ENCODE data around the gene VPS51.
A peak's percentile ranks its signal among the peaks of the same experiment; 100 is the strongest.

Gene VPS51

GRCh38 chr11:65112546-65113360 is 16.7 kb downstream of the VPS51 start:
- Histone ChIP-seq H3K27me3 (ENCODE audit: control insufficient read depth in 2 of 2, insufficient read depth in 2 of 2, low read length in 2 of 2) (no peaks in the 10 kb centered on the region), H3K27ac (ENCODE audit: low read depth in 2 of 2, low read length in 2 of 2) (peak overlapping the region in 1 of 2 donors; percentile 61), H3K9ac (ENCODE audit: low read depth in 1 of 2, low read length in 2 of 2) (peak overlapping the region; percentile 65 to 74), H3K4me1 (ENCODE audit: control insufficient read depth in 2 of 2, insufficient read depth in 2 of 2, low read length in 2 of 2) (peaks cover 38 to 39% of the 10 kb centered on the region in 2 donors), H3K36me3 (ENCODE audit: control insufficient read depth in 2 of 2, insufficient read depth in 2 of 2, low read length in 2 of 2) (peaks cover 16 to 19% of the 10 kb centered on the region in 2 donors), H3K9me3 (ENCODE audit: control insufficient read depth in 2 of 2, low read length in 2 of 2) (no peaks in the 10 kb centered on the region), H3K4me3 (ENCODE audit: low read length in 2 of 2) (peak overlapping the region; percentile 66)

- no peaks in the 10 kb centered on the region for H3K9me3 ChIP-seq (ENCODE audit: control insufficient read depth in 2 of 2, low read length in 2 of 2)
- peak overlapping the region; percentile 66 for H3K4me3 ChIP-seq (ENCODE audit: low read length in 2 of 2)
- H3K36me3 ChIP-seq (ENCODE audit: control insufficient read depth in 2 of 2, insufficient read depth in 2 of 2, low read length in 2 of 2) = peaks cover 16 to 21% of the 10 kb centered on the region in 2 donors
- H3K4me1 ChIP-seq (ENCODE audit: control insufficient read depth in 2 of 2, insufficient read depth in 2 of 2, low read length in 2 of 2) = peaks cover 38 to 39% of the 10 kb centered on the region in 2 donors
- peak overlapping the region; percentile 65 to 74 for H3K9ac ChIP-seq (ENCODE audit: low read depth in 1 of 2, low read length in 2 of 2)
- H3K27ac ChIP-seq (ENCODE audit: low read depth in 2 of 2, low read length in 2 of 2) = no peak overlapping the region
- H3K27me3 ChIP-seq (ENCODE audit: control insufficient read depth in 2 of 2, insufficient read depth in 2 of 2, low read length in 2 of 2) = no peaks in the 10 kb centered on the region
These were observed 17.3 kb downstream of the VPS51 start for GRCh38 chr11:65113361-65113756.

- no peaks in the 10 kb centered on the region for H3K27me3 ChIP-seq (ENCODE audit: control insufficient read depth in 2 of 2, insufficient read depth in 2 of 2, low read length in 2 of 2)
These were observed 17.8 kb downstream of the VPS51 start for GRCh38 chr11:65113839-65114238.

GRCh38 chr11:65114538-65115171 is 18.6 kb downstream of the VPS51 start:
- Histone ChIP-seq H3K27ac (ENCODE audit: low read depth in 2 of 2, low read length in 2 of 2) (no peak overlapping the region), H3K36me3 (ENCODE audit: control insufficient read depth in 2 of 2, insufficient read depth in 2 of 2, low read length in 2 of 2) (peaks cover 13 to 23% of the 10 kb centered on the region in 2 donors), H3K4me3 (ENCODE audit: low read length in 2 of 2) (no peak overlapping the region), H3K9me3 (ENCODE audit: control insufficient read depth in 2 of 2, low read length in 2 of 2) (no peaks in the 10 kb centered on the region), H3K9ac (ENCODE audit: low read depth in 1 of 2, low read length in 2 of 2) (no peak overlapping the region), H3K27me3 (ENCODE audit: control insufficient read depth in 2 of 2, insufficient read depth in 2 of 2, low read length in 2 of 2) (no peaks in the 10 kb centered on the region), H3K4me1 (ENCODE audit: control insufficient read depth in 2 of 2, insufficient read depth in 2 of 2, low read length in 2 of 2) (peaks cover 38 to 39% of the 10 kb centered on the region in 2 donors)

More at GRCh38 chr11:65113839-65114238, 17.8 kb downstream of the VPS51 start:
- H3K36me3 ChIP-seq (ENCODE audit: control insufficient read depth in 2 of 2, insufficient read depth in 2 of 2, low read length in 2 of 2) = peaks cover 16 to 25% of the 10 kb centered on the region in 2 donors
- peak overlapping the region in 1 of 2 donors; percentile 66 for H3K4me3 ChIP-seq (ENCODE audit: low read length in 2 of 2)
- no peaks in the 10 kb centered on the region for H3K9me3 ChIP-seq (ENCODE audit: control insufficient read depth in 2 of 2, low read length in 2 of 2)
- H3K27ac ChIP-seq (ENCODE audit: low read depth in 2 of 2, low read length in 2 of 2) = no peak overlapping the region
- peaks cover 38 to 39% of the 10 kb centered on the region in 2 donors for H3K4me1 ChIP-seq (ENCODE audit: control insufficient read depth in 2 of 2, insufficient read depth in 2 of 2, low read length in 2 of 2)
- no peak overlapping the region for H3K9ac ChIP-seq (ENCODE audit: low read depth in 1 of 2, low read length in 2 of 2)

GRCh38 chr11:65115361-65116082 is 19.5 kb downstream of the VPS51 start:
- no peaks in the 10 kb centered on the region for H3K9me3 ChIP-seq (ENCODE audit: control insufficient read depth in 2 of 2, low read length in 2 of 2)
- H3K27ac ChIP-seq (ENCODE audit: low read depth in 2 of 2, low read length in 2 of 2) = no peak overlapping the region
- H3K4me3 ChIP-seq (ENCODE audit: low read length in 2 of 2) = no peak overlapping the region
- H3K27me3 ChIP-seq (ENCODE audit: control insufficient read depth in 2 of 2, insufficient read depth in 2 of 2, low read length in 2 of 2) = no peaks in the 10 kb centered on the region
- H3K4me1 ChIP-seq (ENCODE audit: control insufficient read depth in 2 of 2, insufficient read depth in 2 of 2, low read length in 2 of 2) = peaks cover 36% of the 10 kb centered on the region in 2 donors
- peaks cover 17 to 27% of the 10 kb centered on the region in 2 donors for H3K36me3 ChIP-seq (ENCODE audit: control insufficient read depth in 2 of 2, insufficient read depth in 2 of 2, low read length in 2 of 2)
- H3K9ac ChIP-seq (ENCODE audit: low read depth in 1 of 2, low read length in 2 of 2) = no peak overlapping the region

- Histone ChIP-seq H3K27me3 (ENCODE audit: control insufficient read depth in 2 of 2, insufficient read depth in 2 of 2, low read length in 2 of 2) (no peaks in the 10 kb centered on the region), H3K36me3 (ENCODE audit: control insufficient read depth in 2 of 2, insufficient read depth in 2 of 2, low read length in 2 of 2) (peaks cover 21 to 30% of the 10 kb centered on the region in 2 donors), H3K9ac (ENCODE audit: low read depth in 1 of 2, low read length in 2 of 2) (peak overlapping the region; percentile 82 to 85), H3K4me3 (ENCODE audit: low read length in 2 of 2) (peak overlapping the region; percentile 79 to 87), H3K9me3 (ENCODE audit: control insufficient read depth in 2 of 2, low read length in 2 of 2) (no peaks in the 10 kb centered on the region), H3K27ac (ENCODE audit: low read depth in 2 of 2, low read length in 2 of 2) (peak overlapping the region; percentile 73 to 90), H3K4me1 (ENCODE audit: control insufficient read depth in 2 of 2, insufficient read depth in 2 of 2, low read length in 2 of 2) (peaks cover 40 to 41% of the 10 kb centered on the region in 2 donors)
These were observed 20.6 kb downstream of the VPS51 start for GRCh38 chr11:65116370-65117205.

- Histone ChIP-seq H3K4me3 (ENCODE audit: low read length in 2 of 2) (peak within 1 kb of the TSS; percentile 79 to 87), H3K27me3 (ENCODE audit: control insufficient read depth in 2 of 2, insufficient read depth in 2 of 2, low read length in 2 of 2) (no peaks in the 10 kb centered on the region), H3K27ac (ENCODE audit: low read depth in 2 of 2, low read length in 2 of 2) (peak within 1 kb of the TSS; percentile 73 to 90), H3K9ac (ENCODE audit: low read depth in 1 of 2, low read length in 2 of 2) (peak within 1 kb of the TSS; percentile 82 to 85), H3K9me3 (ENCODE audit: control insufficient read depth in 2 of 2, low read length in 2 of 2) (no peaks in the 10 kb centered on the region), H3K36me3 (ENCODE audit: control insufficient read depth in 2 of 2, insufficient read depth in 2 of 2, low read length in 2 of 2) (peaks cover 21 to 30% of the 10 kb centered on the region in 2 donors), H3K4me1 (ENCODE audit: control insufficient read depth in 2 of 2, insufficient read depth in 2 of 2, low read length in 2 of 2) (peaks cover 35 to 36% of the 10 kb centered on the region in 2 donors)
These were observed 21.4 kb downstream of the VPS51 start, which contains the start of gene ZNHIT2 for GRCh38 chr11:65117206-65118096. ZNHIT2 (minus strand) TSS chr11:65117701; CDS start chr11:65117653, 48 bp downstream.

- Histone ChIP-seq H3K9ac (ENCODE audit: low read depth in 1 of 2, low read length in 2 of 2) (no peak overlapping the region), H3K4me1 (ENCODE audit: control insufficient read depth in 2 of 2, insufficient read depth in 2 of 2, low read length in 2 of 2) (peaks cover 33 to 34% of the 10 kb centered on the region in 2 donors), H3K27me3 (ENCODE audit: control insufficient read depth in 2 of 2, insufficient read depth in 2 of 2, low read length in 2 of 2) (no peaks in the 10 kb centered on the region), H3K9me3 (ENCODE audit: control insufficient read depth in 2 of 2, low read length in 2 of 2) (no peaks in the 10 kb centered on the region), H3K36me3 (ENCODE audit: control insufficient read depth in 2 of 2, insufficient read depth in 2 of 2, low read length in 2 of 2) (peaks cover 21 to 30% of the 10 kb centered on the region in 2 donors), H3K27ac (ENCODE audit: low read depth in 2 of 2, low read length in 2 of 2) (peak overlapping the region; percentile 6 to 90), H3K4me3 (ENCODE audit: low read length in 2 of 2) (no peak overlapping the region)
These were observed 22.3 kb downstream of the VPS51 start for GRCh38 chr11:65118097-65118837.
